ENCODE measurements around the gene PPP2R2C.

DNA sequence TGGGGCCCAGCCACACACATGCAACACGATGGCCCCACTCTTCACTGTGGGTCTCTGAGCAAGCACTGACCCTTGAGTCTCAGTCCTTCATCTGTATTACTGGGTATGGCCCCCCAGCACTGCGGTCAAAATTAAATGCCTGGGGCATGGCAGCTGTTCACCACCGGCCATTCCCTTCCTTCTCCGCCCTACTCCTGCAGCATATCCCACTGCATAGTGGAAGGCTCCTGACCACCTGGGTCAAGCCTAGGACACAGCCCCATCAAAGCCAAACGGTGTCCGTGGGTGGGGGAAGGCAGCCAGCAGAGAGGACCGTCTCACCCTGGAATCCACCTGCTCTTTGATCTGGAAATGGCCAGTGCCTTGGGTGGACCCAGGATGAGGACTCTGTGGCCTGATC is 30.7 kb downstream of the PPP2R2C start:
- TF ChIP-seq, protein P1, sequence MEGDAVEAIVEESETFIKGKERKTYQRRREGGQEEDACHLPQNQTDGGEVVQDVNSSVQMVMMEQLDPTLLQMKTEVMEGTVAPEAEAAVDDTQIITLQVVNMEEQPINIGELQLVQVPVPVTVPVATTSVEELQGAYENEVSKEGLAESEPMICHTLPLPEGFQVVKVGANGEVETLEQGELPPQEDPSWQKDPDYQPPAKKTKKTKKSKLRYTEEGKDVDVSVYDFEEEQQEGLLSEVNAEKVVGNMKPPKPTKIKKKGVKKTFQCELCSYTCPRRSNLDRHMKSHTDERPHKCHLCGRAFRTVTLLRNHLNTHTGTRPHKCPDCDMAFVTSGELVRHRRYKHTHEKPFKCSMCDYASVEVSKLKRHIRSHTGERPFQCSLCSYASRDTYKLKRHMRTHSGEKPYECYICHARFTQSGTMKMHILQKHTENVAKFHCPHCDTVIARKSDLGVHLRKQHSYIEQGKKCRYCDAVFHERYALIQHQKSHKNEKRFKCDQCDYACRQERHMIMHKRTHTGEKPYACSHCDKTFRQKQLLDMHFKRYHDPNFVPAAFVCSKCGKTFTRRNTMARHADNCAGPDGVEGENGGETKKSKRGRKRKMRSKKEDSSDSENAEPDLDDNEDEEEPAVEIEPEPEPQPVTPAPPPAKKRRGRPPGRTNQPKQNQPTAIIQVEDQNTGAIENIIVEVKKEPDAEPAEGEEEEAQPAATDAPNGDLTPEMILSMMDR (IDR thresholded peaks at IDR 0.05): no peak
- TF ChIP-seq POLR2A (IDR thresholded peaks at IDR 0.05): no peak

Data from heart left ventricle (tissue), 13 donors.